ENCODE measurements around the gene LGI4.

Gene LGI4

GRCh38 chr19:35176181-35176570, 41.3 kb upstream of the LGI4 start:
- no peak for TF ChIP-seq CTCF (IDR thresholded peaks at IDR 0.05; ENCODE audit: low read depth, low read length, missing control alignments)
- no peak for DNase-seq (ENCODE audit: extremely low read depth, low read depth)
- no peak overlapping the region for H3K4me3 ChIP-seq (replicated peaks; ENCODE audit: low read depth, low read length)

- TF ChIP-seq CTCF (IDR thresholded peaks at IDR 0.05; ENCODE audit: low read depth, low read length, missing control alignments), result no peak
- no peak overlapping the region for H3K4me3 ChIP-seq (replicated peaks; ENCODE audit: low read depth, low read length)
- no peak for DNase-seq (ENCODE audit: extremely low read depth, low read depth)
These were observed 39.4 kb upstream of the LGI4 start for GRCh38 chr19:35174226-35174625.

- no peak for TF ChIP-seq CTCF (IDR thresholded peaks at IDR 0.05; ENCODE audit: low read depth, low read length, missing control alignments)
- no peak overlapping the region for H3K4me3 ChIP-seq (replicated peaks; ENCODE audit: low read depth, low read length)
- no peak for DNase-seq (ENCODE audit: extremely low read depth, low read depth)
These were observed 36.9 kb upstream of the LGI4 start for GRCh38 chr19:35171730-35172129.

GRCh38 chr19:35170359-35171061, 35.7 kb upstream of the LGI4 start:
- no peak for TF ChIP-seq CTCF (IDR thresholded peaks at IDR 0.05; ENCODE audit: low read depth, low read length, missing control alignments)
- DNase-seq (ENCODE audit: extremely low read depth, low read depth), result no peak

GRCh38 chr19:35169221-35169995, 34.5 kb upstream of the LGI4 start:
- no peak for DNase-seq (ENCODE audit: extremely low read depth, low read depth)
- H3K4me3 ChIP-seq (replicated peaks; ENCODE audit: low read depth, low read length), result no peak overlapping the region
- TF ChIP-seq CTCF (IDR thresholded peaks at IDR 0.05; ENCODE audit: low read depth, low read length, missing control alignments), result no peak

More at GRCh38 chr19:35170359-35171061, 35.7 kb upstream of the LGI4 start:
- no peak overlapping the region for H3K4me3 ChIP-seq (replicated peaks; ENCODE audit: low read depth, low read length)

- DNase-seq (ENCODE audit: extremely low read depth, low read depth), result no peak
- TF ChIP-seq CTCF (IDR thresholded peaks at IDR 0.05; ENCODE audit: low read depth, low read length, missing control alignments), result no peak
- no peak overlapping the region for H3K4me3 ChIP-seq (replicated peaks; ENCODE audit: low read depth, low read length)
These were observed 33.3 kb upstream of the LGI4 start for GRCh38 chr19:35168196-35168595.

All from HFF-Myc (cell line).